ENCODE measurements around the gene SEMA5A.

SEMA5A gene

DNA sequence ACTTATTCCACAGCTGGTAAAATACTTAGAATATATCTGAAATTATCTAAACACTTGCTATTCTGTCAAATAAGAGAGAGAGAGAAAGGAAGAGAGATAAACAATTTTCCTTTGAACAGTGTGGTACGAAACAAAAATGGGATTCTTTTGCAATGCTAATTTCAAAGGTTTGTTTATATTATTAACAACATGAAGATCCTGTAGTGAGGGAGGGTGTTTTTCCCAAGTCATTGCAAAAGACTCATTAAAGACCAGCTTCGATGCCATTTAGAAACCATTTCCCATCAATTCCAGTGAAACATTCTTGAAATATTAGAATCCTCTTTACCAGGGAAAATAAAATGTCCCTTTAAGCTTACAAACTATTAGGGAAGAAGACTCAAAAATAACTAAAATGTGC lies 505.4 kb downstream of the SEMA5A start:
- no peak for DNase-seq
- in situ Hi-C loops (cut with MboI; ENCODE audit: low pct_unique_long_range_greater_than_20kb, low sequenced_read_pairs), result no loop called here

DNA sequence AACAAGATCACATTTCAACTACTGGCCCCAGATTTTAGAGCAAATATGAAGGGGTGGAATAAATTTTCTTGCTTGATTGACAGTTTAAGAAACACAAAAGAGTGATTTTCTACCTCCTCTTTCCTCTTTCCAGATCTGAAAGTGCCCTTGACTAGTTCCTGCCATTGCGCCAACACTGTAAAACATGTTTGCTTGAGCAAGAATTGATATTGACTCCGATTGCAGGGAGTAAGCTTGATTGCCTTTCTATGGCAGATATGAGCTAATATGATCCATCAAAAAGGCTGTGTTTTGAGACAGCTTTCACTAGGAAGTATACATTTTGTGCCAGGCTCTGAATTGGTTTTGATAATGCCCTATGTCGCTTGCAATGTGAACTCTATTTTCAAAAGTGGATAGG lies 508.8 kb downstream of the SEMA5A start:
- no peak for DNase-seq
- in situ Hi-C loops (cut with MboI; ENCODE audit: low pct_unique_long_range_greater_than_20kb, low sequenced_read_pairs), result no loop called here

- in situ Hi-C loops (cut with MboI; ENCODE audit: low pct_unique_long_range_greater_than_20kb, low sequenced_read_pairs), result no loop called here
- DNase-seq, result no peak
Observed at GRCh38 chr5:9035346-9035745, 510.5 kb downstream of the SEMA5A start.

DNA sequence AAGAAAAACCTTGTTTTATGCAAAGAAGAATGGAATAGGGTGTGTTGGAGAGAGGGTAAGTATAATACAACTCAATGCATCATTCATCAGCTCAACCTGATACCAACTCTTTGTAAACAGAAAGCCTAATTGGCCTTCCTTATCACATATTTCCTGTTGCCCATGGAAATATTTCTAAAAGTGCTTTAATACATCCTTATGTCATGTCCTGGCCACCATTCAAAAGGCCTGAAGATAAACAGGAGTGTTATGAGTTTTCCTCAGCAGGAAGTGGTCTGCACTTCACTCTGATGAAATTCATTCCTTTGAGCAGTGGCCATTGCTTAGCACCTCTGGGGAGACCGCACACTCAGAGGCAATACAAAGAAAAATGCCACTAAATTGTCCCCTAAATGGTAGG lies 511.2 kb downstream of the SEMA5A start:
- DNase-seq, result no peak
- in situ Hi-C loops (cut with MboI; ENCODE audit: low pct_unique_long_range_greater_than_20kb, low sequenced_read_pairs), result no loop called here

- DNase-seq, result no peak
- in situ Hi-C loops (cut with MboI; ENCODE audit: low pct_unique_long_range_greater_than_20kb, low sequenced_read_pairs), result no loop called here
Observed at GRCh38 chr5:9033524-9033923, 512.4 kb downstream of the SEMA5A start.

GRCh38 chr5:9025942-9026341 lies 519.9 kb downstream of the SEMA5A start:
- no peak for DNase-seq
- in situ Hi-C loops (cut with MboI; ENCODE audit: low pct_unique_long_range_greater_than_20kb, low sequenced_read_pairs), result no loop called here

GRCh38 chr5:9020996-9021395 lies 524.9 kb downstream of the SEMA5A start:
- DNase-seq, result no peak
- in situ Hi-C loops (cut with MboI; ENCODE audit: low pct_unique_long_range_greater_than_20kb, low sequenced_read_pairs), result no loop called here

GRCh38 chr5:9015937-9016270 lies 530.0 kb downstream of the SEMA5A start:
- in situ Hi-C loops (cut with MboI; ENCODE audit: low pct_unique_long_range_greater_than_20kb, low sequenced_read_pairs), result no loop called here
- DNase-seq, result no peak

DNA sequence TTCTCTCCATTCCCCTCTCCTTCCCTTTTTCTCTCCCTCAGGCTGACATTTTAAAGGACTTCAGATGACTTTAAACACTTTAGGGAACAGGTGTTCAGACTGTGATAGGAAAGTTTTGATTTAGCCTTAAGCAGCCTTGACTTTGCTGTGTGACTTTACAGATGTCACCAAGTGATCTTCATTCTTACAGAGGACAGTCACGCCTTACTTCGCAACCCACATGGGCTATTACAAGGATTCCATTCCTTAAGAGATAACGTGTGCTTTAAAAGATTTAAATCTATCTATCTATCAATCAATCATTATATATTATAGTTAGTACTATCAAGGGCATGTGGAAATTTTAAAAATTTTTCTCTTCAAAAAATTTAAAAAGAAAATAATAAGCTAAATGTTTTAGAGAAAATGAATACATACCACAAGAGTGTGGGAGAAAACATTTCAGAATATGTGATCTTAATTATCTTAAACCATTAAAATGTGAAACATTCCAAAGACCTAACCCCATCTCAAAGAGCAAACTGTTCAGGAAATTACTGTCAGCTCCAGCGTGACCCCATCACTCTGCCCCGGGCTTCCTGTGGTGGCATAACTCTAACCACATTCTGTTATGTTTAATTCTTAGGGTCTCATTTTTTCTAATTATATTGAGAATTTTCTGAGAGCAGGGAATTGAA lies 530.5 kb downstream of the SEMA5A start:
- no peak for DNase-seq
- in situ Hi-C loops (cut with MboI; ENCODE audit: low pct_unique_long_range_greater_than_20kb, low sequenced_read_pairs), result no loop called here

DNA sequence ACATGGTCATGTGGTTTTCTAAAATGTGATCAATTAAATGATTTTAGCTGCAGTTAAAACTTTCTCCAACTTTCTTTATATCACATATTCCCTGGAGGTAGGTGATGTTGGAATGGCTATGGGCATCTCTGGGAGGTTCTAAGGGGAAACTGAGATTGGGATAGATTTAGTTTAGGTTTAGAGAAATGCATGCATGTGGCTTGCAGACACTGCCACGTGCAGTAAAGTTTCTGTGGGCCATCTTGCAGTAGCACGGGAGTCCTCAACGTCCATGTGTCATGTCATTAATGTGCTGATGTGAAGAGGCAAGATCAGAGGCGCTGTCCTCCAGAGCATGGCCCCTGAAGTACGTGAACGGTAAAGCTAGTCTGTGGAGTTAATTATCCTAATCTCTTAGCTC lies 532.7 kb downstream of the SEMA5A start:
- no peak for DNase-seq
- in situ Hi-C loops (cut with MboI; ENCODE audit: low pct_unique_long_range_greater_than_20kb, low sequenced_read_pairs), result no loop called here

DNA sequence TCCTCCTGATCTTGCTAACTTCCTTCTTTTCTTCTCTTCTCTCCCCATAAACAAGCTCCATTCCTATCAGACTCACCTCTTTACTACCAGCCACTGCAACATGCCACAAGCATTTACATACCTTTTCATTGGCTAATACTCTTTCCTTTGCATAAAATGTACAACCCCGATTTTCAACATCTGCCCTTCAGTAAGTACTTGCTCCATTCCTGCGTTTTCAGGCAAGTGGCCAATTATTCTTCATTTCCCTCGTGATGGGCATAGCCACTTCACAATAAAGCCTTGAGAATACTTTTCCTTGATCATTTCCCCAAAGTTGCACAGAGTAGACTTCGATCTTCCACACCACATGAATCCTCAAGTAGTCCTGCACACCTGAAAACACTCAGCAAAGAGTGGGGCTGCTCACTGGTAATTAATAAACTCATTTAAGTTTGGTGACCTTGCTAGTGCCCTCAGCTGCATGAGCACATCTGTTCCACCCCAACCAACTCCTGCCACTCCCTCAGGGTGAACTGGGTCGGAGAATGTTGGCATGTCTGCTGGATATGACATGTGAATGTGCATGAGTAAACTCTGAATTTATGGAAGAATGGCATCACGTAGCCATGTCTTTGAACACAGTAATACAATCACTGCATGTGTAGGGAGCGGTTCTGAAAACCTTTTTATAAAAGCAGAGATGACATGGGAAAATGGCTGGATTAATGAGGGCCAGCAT lies 535.8 kb downstream of the SEMA5A start:
- in situ Hi-C loops (cut with MboI; ENCODE audit: low pct_unique_long_range_greater_than_20kb, low sequenced_read_pairs), result no loop called here
- DNase-seq, result no peak

- in situ Hi-C loops (cut with MboI; ENCODE audit: low pct_unique_long_range_greater_than_20kb, low sequenced_read_pairs), result no loop called here
- no peak for DNase-seq
Observed at GRCh38 chr5:8997542-8998070, 548.3 kb downstream of the SEMA5A start.

DNA sequence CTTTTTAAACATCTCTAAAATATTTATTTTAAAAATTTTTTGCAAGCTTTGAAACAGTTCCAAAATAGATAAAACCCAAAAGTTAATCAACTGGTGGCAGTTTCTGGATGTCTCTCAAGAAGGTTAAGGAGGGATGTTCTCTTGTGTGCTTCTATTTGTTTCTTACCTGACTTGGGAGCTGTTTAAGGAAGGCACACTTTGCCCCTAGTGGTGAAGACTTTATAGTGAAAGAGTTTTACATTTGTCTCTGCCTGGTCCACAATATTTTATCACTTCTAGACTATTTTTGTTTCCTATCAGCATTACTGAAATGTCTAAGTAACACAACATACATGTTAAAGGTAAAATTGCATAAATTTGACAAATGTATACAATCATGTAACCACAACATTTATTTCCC lies 552.8 kb downstream of the SEMA5A start:
- in situ Hi-C loops (cut with MboI; ENCODE audit: low pct_unique_long_range_greater_than_20kb, low sequenced_read_pairs), result no loop called here
- DNase-seq, result peak; percentile 4

Measured in KBM-7 (cell line).